ENCODE data around the gene EIF3J. TPM values are rescaled to one million over a fixed set of nuclear protein-coding genes. Genes with fewer than 3 reads are reported as not detected.

Gene EIF3J
- total and polyA plus RNA-seq, 7 experiments from 2014 or later: 19.3 to 83.4 (median 57.1) TPM

- Mint-ChIP-seq H3K4me3 (no peak overlapping the region), H3K4me1 (peaks cover 0 to 21% (median 19%) of the 10 kb centered on the region in 7 donors), H3K27me3 (no peaks in the 10 kb centered on the region), H3K9me3 (no peaks in the 10 kb centered on the region), H3K36me3 (peaks cover 4 to 19% (median 14%) of the 10 kb centered on the region in 5 donors), H3K27ac (peak overlapping the region in 6 of 9 donors; percentile 5 to 67 (median 32))
- no peak overlapping the region for H3K27ac ChIP-seq (ENCODE audit: low read depth, low read length)
- DNase-seq (no peak), ATAC-seq (no peak)
- no peaks in the 10 kb centered on the region for H3K27me3 ChIP-seq (ENCODE audit: control insufficient read depth in 2 of 2, insufficient read depth in 2 of 2, low read length in 2 of 2)
- intact Hi-C loops (cut with micrococcal nuclease): loop anchor here in 1 of 2 donors (2.0 kb wide), 2 partner anchors 212 to 598 kb away; partner anchors contain the start of gene GOLM2
- no peaks in the 10 kb centered on the region for H3K4me1 ChIP-seq (ENCODE audit: control insufficient read depth in 2 of 2, insufficient read depth in 2 of 2, low read length in 2 of 2)
- H3K36me3 ChIP-seq (ENCODE audit: control insufficient read depth in 2 of 3, insufficient read depth in 3 of 3, low read length in 3 of 3): peaks cover 0 to 42% (median 7%) of the 10 kb centered on the region in 3 experiments
- H3K9me3 ChIP-seq (ENCODE audit: control insufficient read depth in 2 of 3, low read length in 3 of 3): no peaks in the 10 kb centered on the region
- ChIA-PET POLR2A (no interaction called here), CTCF (interaction anchor here (0.7 to 1.0 kb wide), 2 partner anchors 11 to 210 kb away, joined by 3 read pairs; no protein-coding TSS in a partner anchor)
- no peak overlapping the region for H3K4me3 ChIP-seq (ENCODE audit: low read length)
Observed at GRCh38 chr15:44500555-44500954, 36.4 kb upstream of the EIF3J start.

GRCh38 chr15:44501768-44502366, 35.1 kb upstream of the EIF3J start:
- Mint-ChIP-seq H3K27me3 (no peaks in the 10 kb centered on the region), H3K36me3 (peaks cover 4 to 15% (median 8%) of the 10 kb centered on the region in 5 donors), H3K9me3 (no peaks in the 10 kb centered on the region), H3K4me3 (no peak overlapping the region), H3K4me1 (peaks cover 0 to 21% (median 19%) of the 10 kb centered on the region in 7 donors), H3K27ac (no peak overlapping the region)
- Histone ChIP-seq H3K27me3 (ENCODE audit: control insufficient read depth in 2 of 2, insufficient read depth in 2 of 2, low read length in 2 of 2) (no peaks in the 10 kb centered on the region), H3K27ac (ENCODE audit: low read depth, low read length) (no peak overlapping the region), H3K4me1 (ENCODE audit: control insufficient read depth in 2 of 2, insufficient read depth in 2 of 2, low read length in 2 of 2) (no peaks in the 10 kb centered on the region), H3K9me3 (ENCODE audit: control insufficient read depth in 2 of 3, low read length in 3 of 3) (no peaks in the 10 kb centered on the region), H3K36me3 (ENCODE audit: control insufficient read depth in 2 of 3, insufficient read depth in 3 of 3, low read length in 3 of 3) (peaks cover 0 to 32% (median 7%) of the 10 kb centered on the region in 3 experiments), H3K4me3 (ENCODE audit: low read length) (no peak overlapping the region)
- ChIA-PET CTCF (interaction anchor here (0.7 to 1.0 kb wide), 9 partner anchors 9 to 1767 kb away, joined by 3 to 5 read pairs (median 3); partner anchors contain the start of gene GOLM2), POLR2A (interaction anchor here (1.4 kb wide), 1 partner anchor 75 kb away, joined by 7 read pairs; the partner anchor contains the start of gene CTDSPL2)
- ATAC-seq (peak; percentile 69), DNase-seq (peak in 5 of 9 donors; percentile 24 to 35 (median 29))
- intact Hi-C loops (cut with micrococcal nuclease): loop anchor here (1.0 to 2.0 kb wide), 6 partner anchors 75 to 629 kb away; partner anchors contain the start of genes CTDSPL2 (in 1 of the 2) and GOLM2 (in 1 of the 2)

- no peaks in the 10 kb centered on the region for H3K27me3 Mint-ChIP-seq
- CTCF ChIA-PET: no interaction called here
Observed at GRCh38 chr15:44516436-44516835, 20.5 kb upstream of the EIF3J start.

GRCh38 chr15:44519537-44519936, 17.4 kb upstream of the EIF3J start:
- Mint-ChIP-seq H3K4me1 (peaks cover 0 to 6% (median 0%) of the 10 kb centered on the region in 7 donors), H3K36me3 (peaks cover 0 to 25% (median 14%) of the 10 kb centered on the region in 5 donors), H3K9me3 (no peaks in the 10 kb centered on the region), H3K4me3 (no peak overlapping the region), H3K27ac (peak overlapping the region in 2 of 9 donors; percentile 44 to 73), H3K27me3 (no peaks in the 10 kb centered on the region)
- H3K27ac ChIP-seq (ENCODE audit: low read depth, low read length): no peak overlapping the region
- no peaks in the 10 kb centered on the region for H3K27me3 ChIP-seq (ENCODE audit: control insufficient read depth in 2 of 2, insufficient read depth in 2 of 2, low read length in 2 of 2)
- intact Hi-C loops (cut with micrococcal nuclease): no loop called here
- H3K36me3 ChIP-seq (ENCODE audit: control insufficient read depth in 2 of 3, insufficient read depth in 3 of 3, low read length in 3 of 3): peaks cover 0 to 53% (median 3%) of the 10 kb centered on the region in 3 experiments
- H3K4me1 ChIP-seq (ENCODE audit: control insufficient read depth in 2 of 2, insufficient read depth in 2 of 2, low read length in 2 of 2): no peaks in the 10 kb centered on the region
- DNase-seq: no peak
- ChIA-PET CTCF (no interaction called here), POLR2A (no interaction called here)
- ATAC-seq: no peak
- H3K4me3 ChIP-seq (ENCODE audit: low read length): no peak overlapping the region
- H3K9me3 ChIP-seq (ENCODE audit: control insufficient read depth in 2 of 3, low read length in 3 of 3): no peaks in the 10 kb centered on the region

More at GRCh38 chr15:44516436-44516835, 20.5 kb upstream of the EIF3J start:
- H3K4me1 Mint-ChIP-seq: peaks cover 0 to 6% (median 0%) of the 10 kb centered on the region in 7 donors
- no peak overlapping the region for H3K4me3 ChIP-seq (ENCODE audit: low read length)
- no peak for DNase-seq
- no peaks in the 10 kb centered on the region for H3K4me1 ChIP-seq (ENCODE audit: control insufficient read depth in 2 of 2, insufficient read depth in 2 of 2, low read length in 2 of 2)
- H3K9me3 Mint-ChIP-seq: no peaks in the 10 kb centered on the region
- no peak overlapping the region for H3K4me3 Mint-ChIP-seq
- no peak overlapping the region for H3K27ac Mint-ChIP-seq
- H3K36me3 ChIP-seq (ENCODE audit: control insufficient read depth in 2 of 3, insufficient read depth in 3 of 3, low read length in 3 of 3): peaks cover 0 to 37% (median 3%) of the 10 kb centered on the region in 3 experiments
- H3K36me3 Mint-ChIP-seq: peaks cover 0 to 16% (median 8%) of the 10 kb centered on the region in 5 donors
- H3K9me3 ChIP-seq (ENCODE audit: control insufficient read depth in 2 of 3, low read length in 3 of 3): no peaks in the 10 kb centered on the region
- intact Hi-C loops (cut with micrococcal nuclease): no loop called here
- H3K27me3 ChIP-seq (ENCODE audit: control insufficient read depth in 2 of 2, insufficient read depth in 2 of 2, low read length in 2 of 2): no peaks in the 10 kb centered on the region
- H3K27ac ChIP-seq (ENCODE audit: low read depth, low read length): no peak overlapping the region
- POLR2A ChIA-PET: no interaction called here
- no peak for ATAC-seq

- peaks cover 0 to 28% (median 0%) of the 10 kb centered on the region in 3 experiments for H3K36me3 ChIP-seq (ENCODE audit: control insufficient read depth in 2 of 3, insufficient read depth in 3 of 3, low read length in 3 of 3)
- H3K36me3 Mint-ChIP-seq: peaks cover 0 to 12% (median 5%) of the 10 kb centered on the region in 5 donors
- no peaks in the 10 kb centered on the region for H3K4me1 ChIP-seq (ENCODE audit: control insufficient read depth in 2 of 2, insufficient read depth in 2 of 2, low read length in 2 of 2)
- H3K4me1 Mint-ChIP-seq: peaks cover 0 to 13% (median 4%) of the 10 kb centered on the region in 7 donors
- ChIA-PET CTCF (no interaction called here), POLR2A (no interaction called here)
- H3K9me3 ChIP-seq (ENCODE audit: control insufficient read depth in 2 of 3, low read length in 3 of 3): no peaks in the 10 kb centered on the region
- H3K27me3 Mint-ChIP-seq: no peaks in the 10 kb centered on the region
- no peaks in the 10 kb centered on the region for H3K9me3 Mint-ChIP-seq
- H3K27ac Mint-ChIP-seq: peak overlapping the region in 3 of 9 donors; percentile 19 to 32 (median 22)
- ATAC-seq (no peak), DNase-seq (no peak)
- no peak overlapping the region for H3K27ac ChIP-seq (ENCODE audit: low read depth, low read length)
- intact Hi-C loops (cut with micrococcal nuclease): no loop called here
- H3K4me3 ChIP-seq (ENCODE audit: low read length): no peak overlapping the region
- no peak overlapping the region for H3K4me3 Mint-ChIP-seq
- no peaks in the 10 kb centered on the region for H3K27me3 ChIP-seq (ENCODE audit: control insufficient read depth in 2 of 2, insufficient read depth in 2 of 2, low read length in 2 of 2)
Observed at GRCh38 chr15:44525018-44525417, 11.9 kb upstream of the EIF3J start.

- DNase-seq: no peak
- Histone ChIP-seq H3K4me1 (ENCODE audit: control insufficient read depth in 2 of 2, insufficient read depth in 2 of 2, low read length in 2 of 2) (no peaks in the 10 kb centered on the region), H3K27ac (ENCODE audit: low read depth, low read length) (peak overlapping the region; percentile 10), H3K27me3 (ENCODE audit: control insufficient read depth in 2 of 2, insufficient read depth in 2 of 2, low read length in 2 of 2) (no peaks in the 10 kb centered on the region), H3K36me3 (ENCODE audit: control insufficient read depth in 2 of 3, insufficient read depth in 3 of 3, low read length in 3 of 3) (peaks cover 0 to 12% (median 0%) of the 10 kb centered on the region in 3 experiments), H3K4me3 (ENCODE audit: low read length) (no peak overlapping the region), H3K9me3 (ENCODE audit: control insufficient read depth in 2 of 3, low read length in 3 of 3) (no peaks in the 10 kb centered on the region)
- intact Hi-C loops (cut with micrococcal nuclease): no loop called here
- CTCF ChIA-PET: no interaction called here
- H3K9me3 Mint-ChIP-seq: no peaks in the 10 kb centered on the region
- H3K36me3 Mint-ChIP-seq: peaks cover 0 to 12% (median 5%) of the 10 kb centered on the region in 5 donors
- H3K4me3 Mint-ChIP-seq: no peak overlapping the region
- H3K27ac Mint-ChIP-seq: peak overlapping the region in 4 of 9 donors; percentile 4 to 25 (median 8)
- H3K27me3 Mint-ChIP-seq: no peaks in the 10 kb centered on the region
- POLR2A ChIA-PET: interaction anchor here (0.5 kb wide), 1 partner anchor 681 kb away, joined by 3 read pairs; no protein-coding TSS in a partner anchor
- no peak for ATAC-seq
- peaks cover 4 to 21% (median 12%) of the 10 kb centered on the region in 7 donors for H3K4me1 Mint-ChIP-seq
Observed at GRCh38 chr15:44527241-44527640, 9.7 kb upstream of the EIF3J start.

Measured in naive thymus-derived CD4-positive, alpha-beta T cell (primary cell).